GM12878 (cell line): ENCODE measurements around the gene GCSAM. TPM values are rescaled to one million over a fixed set of nuclear protein-coding genes. Genes with fewer than 3 reads are reported as not detected.
A peak's percentile ranks its signal among the peaks of the same experiment; 100 is the strongest.

Experiments used
- ATAC-seq: fragments of 200-7000 bp; cut with Tn5 transposase; 3 replicates; pipeline ENCODE4 v1.9.1; 2020; ENCODE audit warnings: mild to moderate bottlenecking, moderate library complexity
- BruUV-seq: library from RNA; stranded (reverse); fragments of 400-500 nt; replicated peaks from 2 replicates; lab custom pipeline; 2021; lab: Mats Ljungman, UMichigan
- CTCF ChIA-PET: fragments of 300-600 bp; sonication (Branson Sonifier 250); formaldehyde crosslinking; extraction: SDS; loops from one replicate; lab custom pipeline; 2021; ENCODE audit warnings: inconsistent platforms; lab: Yijun Ruan, JAX
- POLR2A ChIA-PET: fragments of 350-600 bp; formaldehyde crosslinking; extraction: SDS; loops from one replicate; lab custom pipeline; 2021; ENCODE audit warnings: inconsistent platforms; lab: Charles Lee
- RAD21 ChIA-PET: fragments of 300-600 bp; sonication (Branson Sonifier 250); formaldehyde crosslinking; loops from one replicate; lab custom pipeline; 2023; ENCODE audit warnings: antibody characterized with exemption; ENCODE audit not compliant: unreplicated experiment; lab: Charles Lee
- SMC1A ChIA-PET: fragments of 300-600 bp; sonication (Branson Sonifier 250); formaldehyde crosslinking; loops from one replicate; lab custom pipeline; 2023; ENCODE audit not compliant: unreplicated experiment, uncharacterized antibody; lab: Charles Lee
- DNase-seq: peaks from one replicate; pipeline ENCODE4 v3.0.0-alpha.2; 2011; ENCODE audit warnings: low read depth, low spot score
- FAIRE-seq: peaks from 3 replicates; lab custom pipeline; 2011; peaks lifted over from hg19 to GRCh38; lab: Jason Lieb, UNC
- H2AFZ ChIP-seq: 2 replicates; pipeline ENCODE4 v1.6.0; 2011; ENCODE audit warnings: low read depth, low read length, control low read depth; ENCODE audit not compliant: control insufficient read depth
- H3K27ac ChIP-seq: 2 replicates; pipeline ENCODE4 v1.5.1; 2011; ENCODE audit warnings: control low read depth; ENCODE audit not compliant: control insufficient read depth, insufficient read depth
- H3K27me3 ChIP-seq, 2 experiments: replicated peaks in 1 of 2; 2 replicates each; pipeline versions ENCODE4 v1.6.0 to v1.6.1; 2011; ENCODE audit warnings: low read length in 1 of 2; ENCODE audit not compliant: control insufficient read depth in 2 of 2, insufficient read depth in 2 of 2
- H3K36me3 ChIP-seq, 2 experiments: 2 replicates each; pipeline ENCODE4 v1.5.1; 2011; ENCODE audit warnings: low read length in 1 of 2; ENCODE audit not compliant: control insufficient read depth in 2 of 2, insufficient read depth in 2 of 2
- H3K4me1 ChIP-seq: 2 replicates; pipeline ENCODE4 v1.6.1; 2011; ENCODE audit warnings: mild to moderate bottlenecking, low read length, moderate library complexity, mixed read lengths; ENCODE audit not compliant: control insufficient read depth, insufficient read depth
- H3K4me2 ChIP-seq: 2 replicates; pipeline ENCODE4 v1.6.0; 2011; ENCODE audit warnings: control low read depth; ENCODE audit not compliant: control insufficient read depth, insufficient read depth
- H3K4me3 ChIP-seq: fragments of 200-600 bp; sonication (generic); 2 replicates; pipeline ENCODE4 v1.5.1; 2016
- H3K79me2 ChIP-seq: 2 replicates; pipeline ENCODE4 v1.6.0; 2011; ENCODE audit warnings: low read length; ENCODE audit not compliant: control insufficient read depth, insufficient read depth
- H3K9ac ChIP-seq: 2 replicates; pipeline ENCODE4 v1.8.0; 2011; ENCODE audit warnings: low read length, control low read depth, mixed read lengths; ENCODE audit not compliant: control insufficient read depth, insufficient read depth
- H3K9me3 ChIP-seq: replicated peaks from 3 replicates; pipeline ENCODE4 v1.5.1; 2011; ENCODE audit warnings: mild to moderate bottlenecking, low read length; ENCODE audit not compliant: control insufficient read depth, insufficient read depth
- H4K20me1 ChIP-seq: 2 replicates; pipeline ENCODE4 v1.6.0; 2011; ENCODE audit not compliant: control insufficient read depth, insufficient read depth
- BHLHE40 ChIP-seq, 2 experiments: fragments of 450-650 bp in 1 of 2; IDR thresholded peaks; 2 replicates each; pipeline ENCODE4 v1.6.1; 2011 to 2017; ENCODE audit warnings: low read depth in 2 of 2, borderline replicate concordance in 1 of 2, improper control_type of control experiment in 1 of 2, low read length in 1 of 2, mild to moderate bottlenecking in 1 of 2
- CHD4 ChIP-seq: fragments of 200-600 bp; sonication (generic); IDR thresholded peaks from 2 replicates; pipeline ENCODE4 v1.6.1; 2016; ENCODE audit warnings: mild to moderate bottlenecking
- HDGF ChIP-seq: fragments of 450-650 bp; IDR thresholded peaks from 2 replicates; pipeline ENCODE4 v1.6.1; 2016; ENCODE audit warnings: antibody characterized with exemption
- IKZF2 ChIP-seq, 2 experiments: fragments of 450-650 bp; IDR thresholded peaks; 2 replicates each; pipeline ENCODE4 v1.6.1; 2017; ENCODE audit warnings: mild to moderate bottlenecking in 2 of 2, moderate library complexity in 2 of 2
- IRF4 ChIP-seq: IDR thresholded peaks from 2 replicates; pipeline ENCODE4 v1.6.1; 2011; ENCODE audit warnings: low read depth, low read length
- RAD21 ChIP-seq: IDR thresholded peaks from 2 replicates; pipeline ENCODE4 v1.6.1; 2011; ENCODE audit warnings: mild to moderate bottlenecking, low read depth, low read length, moderate library complexity; ENCODE audit not compliant: insufficient read depth
- RB1 ChIP-seq: fragments of 450-650 bp; formaldehyde crosslinking; IDR thresholded peaks from 2 replicates; pipeline ENCODE4 v1.6.1; 2017; ENCODE audit warnings: mild to moderate bottlenecking, borderline replicate concordance
- REST ChIP-seq: IDR thresholded peaks from 2 replicates; pipeline ENCODE4 v1.6.1; 2012; ENCODE audit warnings: mild to moderate bottlenecking, low read depth, low read length
- SMAD5 ChIP-seq: IDR thresholded peaks from 2 replicates; pipeline ENCODE4 v1.6.1; 2016; ENCODE audit warnings: antibody characterized with exemption, low read depth
- WGBS: methylation state at CpG from one replicate; pipeline ENCODE4 v1.1.6; 2016; ENCODE audit warnings: low lambda C conversion rate; ENCODE audit not compliant: insufficient replicate concordance, insufficient coverage; ENCODE audit errors: missing lambda C conversion rate; 5-methylcytosine and 5-hydroxymethylcytosine counted together
- in situ Hi-C: fragments of 300-500 bp; cut with MboI; formaldehyde crosslinking; loops from 9 replicates; pipeline ENCODE4 v1.14.3; 2018; ENCODE audit warnings: mixed read lengths
- intact Hi-C: fragments of 100-400 bp; cut with micrococcal nuclease; formaldehyde crosslinking; loops from one replicate; pipeline ENCODE4 v1.14.2; 2022; ENCODE audit not compliant: unreplicated experiment
- polyA plus RNA-seq, 11 experiments: library from polyadenylated mRNA; depleted of rRNA in 4 of 11; unstranded in 6 of 11; stranded (reverse) in 5 of 11; fragments of >200 nt; fragmentation: Nextera tagmentation in 4 of 11; fragmentation: Illumina TruSeq in 1 of 11; extraction: Ambion mirVana in 4 of 11; extraction: Trizol in 1 of 11; gene quantifications; 1 replicate in 1 of 11; 2 replicates in 10 of 11; pipeline versions ENCODE4 v1.2.1 to v1.2.3, GENCODE V29; 2011 to 2016; ENCODE audit warnings: inconsistent platforms in 2 of 11, missing spikeins in 2 of 11, low read depth in 1 of 11
- total RNA-seq, 4 experiments: library from RNA; depleted of rRNA in 3 of 4; stranded (reverse); fragments of >200 nt in 3 of 4; fragmentation: Illumina TruSeq in 1 of 4; extraction: Trizol in 1 of 4; gene quantifications; 2 replicates each; pipeline versions ENCODE4 v1.2.1 to v1.2.3, GENCODE V29; 2013 to 2021
- TF ChIP-seq, protein P1 (sequence below): fragments of 450-650 bp; IDR thresholded peaks from 2 replicates; pipeline ENCODE4 v1.6.1; 2017; ENCODE audit warnings: mild to moderate bottlenecking
- TF ChIP-seq, protein P2 (sequence below): IDR thresholded peaks from 2 replicates; pipeline ENCODE4 v1.6.1; 2012; ENCODE audit warnings: improper control_type of control experiment, low read depth, low read length; ENCODE audit not compliant: insufficient replicate concordance

The GCSAM gene
- total and polyA plus RNA-seq, 10 of the 15 experiments (the other 5 are each of a cell fraction or from before 2014, with no cell fraction given) = 81.5 to 407 (median 107) TPM

DNA sequence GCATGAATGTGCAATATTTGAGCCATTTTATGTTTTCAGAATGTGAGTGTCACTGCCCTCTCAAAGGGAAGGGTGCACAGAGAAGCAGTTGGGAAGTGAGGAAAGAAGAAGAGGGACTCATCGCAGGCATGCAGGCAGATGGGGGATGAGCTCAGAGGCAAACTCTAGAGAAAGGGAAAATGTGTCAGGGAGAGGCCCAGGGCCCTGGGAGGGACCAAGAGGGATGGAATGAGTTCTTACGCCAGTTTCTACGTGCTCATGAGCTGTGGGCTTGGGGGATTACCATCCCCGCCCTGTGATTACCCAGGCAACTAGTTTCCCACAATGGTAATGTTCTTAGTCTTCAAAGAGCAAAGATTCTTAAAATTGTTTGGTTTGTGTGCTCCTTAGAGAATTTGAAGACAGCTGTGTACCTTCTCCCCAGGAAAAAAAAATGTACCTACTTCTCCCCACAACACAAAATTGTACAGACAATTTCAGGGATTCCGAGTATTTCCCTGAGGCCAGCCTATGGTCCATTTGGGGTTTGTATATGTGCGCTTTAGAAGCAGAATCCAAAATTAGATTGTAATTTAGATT is 17.8 kb downstream of the GCSAM start:
- intact Hi-C loops (loop anchor here (1.0 to 10.0 kb wide), 3 partner anchors 18 to 860 kb away; partner anchors contain the start of genes CD200R1 and GCSAM), in situ Hi-C loops (no loop called here)
- DNase-seq = peak; percentile 96
- H3K4me2 ChIP-seq = peak overlapping the region; percentile 60
- H3K4me3 ChIP-seq = peak overlapping the region; percentile 42; the same call in 1 of the 2 replicates
- SMC1A ChIA-PET = interaction anchor here (0.9 to 9.4 kb wide), 12 partner anchors 16 to 399 kb away, joined by 3 to 489 read pairs (median 6); partner anchors contain the start of genes BTLA, CD200, GCSAM and SLC9C1
- no peaks in the 10 kb centered on the region for H3K9me3 ChIP-seq
- no peak overlapping the region for H2AFZ ChIP-seq
- H3K9ac ChIP-seq = peak overlapping the region; percentile 79
- RAD21 ChIA-PET = interaction anchor here (0.8 to 7.4 kb wide), 19 partner anchors 16 to 439 kb away, joined by 3 to 457 read pairs (median 4); partner anchors contain the start of genes BTLA, CD200, GCSAM and SLC9C1
- ATAC-seq = peak; percentile 59
- POLR2A ChIA-PET = interaction anchor here (0.9 to 9.4 kb wide), 10 partner anchors 15 to 447 kb away, joined by 3 to 345 read pairs (median 5); partner anchors contain the start of genes BTLA, GCSAM and SLC9C1
- 0% methylated on average over 6 of the region's 6 CpGs for WGBS
- FAIRE-seq = peak; percentile 7
- peaks cover 27% of the 10 kb centered on the region for H3K79me2 ChIP-seq
- CTCF ChIA-PET = interaction anchor here (0.7 to 9.2 kb wide), 5 partner anchors 17 to 403 kb away, joined by 3 to 226 read pairs (median 6); partner anchors contain the start of genes GCSAM and SLC9C1
- no peaks in the 10 kb centered on the region; a peak in 1 of 4 replicates for H3K36me3 ChIP-seq
- H3K27ac ChIP-seq = peak overlapping the region; percentile 95
- H4K20me1 ChIP-seq = no peaks in the 10 kb centered on the region
- BruUV-seq = no TSS peak
- H3K27me3 ChIP-seq = no peaks in the 10 kb centered on the region
- H3K4me1 ChIP-seq = peaks cover 78% of the 10 kb centered on the region
- TF ChIP-seq CHD4 (no peak), IKZF2 (IDR thresholded peaks at IDR 0.05) (peak; percentile 84 to 88), IRF4 (peak; percentile 83), BHLHE40 (IDR thresholded peaks at IDR 0.05; ENCODE audit: borderline replicate concordance in 1 of 2, low read depth in 2 of 2, low read length in 1 of 2) (peak in 1 of 2 experiments; percentile 32; a peak in 1 of 4 replicates), SMAD5 (no peak), REST (no peak), RB1 (no peak), RAD21 (0 out of 2 replicates have a peak, but pooled peaks have one; percentile 6), HDGF (peak; percentile 77; the same call in 1 of the 2 replicates)
- TF ChIP-seq, protein P1, sequence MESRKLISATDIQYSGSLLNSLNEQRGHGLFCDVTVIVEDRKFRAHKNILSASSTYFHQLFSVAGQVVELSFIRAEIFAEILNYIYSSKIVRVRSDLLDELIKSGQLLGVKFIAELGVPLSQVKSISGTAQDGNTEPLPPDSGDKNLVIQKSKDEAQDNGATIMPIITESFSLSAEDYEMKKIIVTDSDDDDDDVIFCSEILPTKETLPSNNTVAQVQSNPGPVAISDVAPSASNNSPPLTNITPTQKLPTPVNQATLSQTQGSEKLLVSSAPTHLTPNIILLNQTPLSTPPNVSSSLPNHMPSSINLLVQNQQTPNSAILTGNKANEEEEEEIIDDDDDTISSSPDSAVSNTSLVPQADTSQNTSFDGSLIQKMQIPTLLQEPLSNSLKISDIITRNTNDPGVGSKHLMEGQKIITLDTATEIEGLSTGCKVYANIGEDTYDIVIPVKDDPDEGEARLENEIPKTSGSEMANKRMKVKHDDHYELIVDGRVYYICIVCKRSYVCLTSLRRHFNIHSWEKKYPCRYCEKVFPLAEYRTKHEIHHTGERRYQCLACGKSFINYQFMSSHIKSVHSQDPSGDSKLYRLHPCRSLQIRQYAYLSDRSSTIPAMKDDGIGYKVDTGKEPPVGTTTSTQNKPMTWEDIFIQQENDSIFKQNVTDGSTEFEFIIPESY = no peak
- TF ChIP-seq, protein P2, sequence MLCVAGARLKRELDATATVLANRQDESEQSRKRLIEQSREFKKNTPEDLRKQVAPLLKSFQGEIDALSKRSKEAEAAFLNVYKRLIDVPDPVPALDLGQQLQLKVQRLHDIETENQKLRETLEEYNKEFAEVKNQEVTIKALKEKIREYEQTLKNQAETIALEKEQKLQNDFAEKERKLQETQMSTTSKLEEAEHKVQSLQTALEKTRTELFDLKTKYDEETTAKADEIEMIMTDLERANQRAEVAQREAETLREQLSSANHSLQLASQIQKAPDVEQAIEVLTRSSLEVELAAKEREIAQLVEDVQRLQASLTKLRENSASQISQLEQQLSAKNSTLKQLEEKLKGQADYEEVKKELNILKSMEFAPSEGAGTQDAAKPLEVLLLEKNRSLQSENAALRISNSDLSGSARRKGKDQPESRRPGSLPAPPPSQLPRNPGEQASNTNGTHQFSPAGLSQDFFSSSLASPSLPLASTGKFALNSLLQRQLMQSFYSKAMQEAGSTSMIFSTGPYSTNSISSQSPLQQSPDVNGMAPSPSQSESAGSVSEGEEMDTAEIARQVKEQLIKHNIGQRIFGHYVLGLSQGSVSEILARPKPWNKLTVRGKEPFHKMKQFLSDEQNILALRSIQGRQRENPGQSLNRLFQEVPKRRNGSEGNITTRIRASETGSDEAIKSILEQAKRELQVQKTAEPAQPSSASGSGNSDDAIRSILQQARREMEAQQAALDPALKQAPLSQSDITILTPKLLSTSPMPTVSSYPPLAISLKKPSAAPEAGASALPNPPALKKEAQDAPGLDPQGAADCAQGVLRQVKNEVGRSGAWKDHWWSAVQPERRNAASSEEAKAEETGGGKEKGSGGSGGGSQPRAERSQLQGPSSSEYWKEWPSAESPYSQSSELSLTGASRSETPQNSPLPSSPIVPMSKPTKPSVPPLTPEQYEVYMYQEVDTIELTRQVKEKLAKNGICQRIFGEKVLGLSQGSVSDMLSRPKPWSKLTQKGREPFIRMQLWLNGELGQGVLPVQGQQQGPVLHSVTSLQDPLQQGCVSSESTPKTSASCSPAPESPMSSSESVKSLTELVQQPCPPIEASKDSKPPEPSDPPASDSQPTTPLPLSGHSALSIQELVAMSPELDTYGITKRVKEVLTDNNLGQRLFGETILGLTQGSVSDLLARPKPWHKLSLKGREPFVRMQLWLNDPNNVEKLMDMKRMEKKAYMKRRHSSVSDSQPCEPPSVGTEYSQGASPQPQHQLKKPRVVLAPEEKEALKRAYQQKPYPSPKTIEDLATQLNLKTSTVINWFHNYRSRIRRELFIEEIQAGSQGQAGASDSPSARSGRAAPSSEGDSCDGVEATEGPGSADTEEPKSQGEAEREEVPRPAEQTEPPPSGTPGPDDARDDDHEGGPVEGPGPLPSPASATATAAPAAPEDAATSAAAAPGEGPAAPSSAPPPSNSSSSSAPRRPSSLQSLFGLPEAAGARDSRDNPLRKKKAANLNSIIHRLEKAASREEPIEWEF = peak; percentile 96
